ENCODE data around the gene HCFC1.

The HCFC1 gene

DNA sequence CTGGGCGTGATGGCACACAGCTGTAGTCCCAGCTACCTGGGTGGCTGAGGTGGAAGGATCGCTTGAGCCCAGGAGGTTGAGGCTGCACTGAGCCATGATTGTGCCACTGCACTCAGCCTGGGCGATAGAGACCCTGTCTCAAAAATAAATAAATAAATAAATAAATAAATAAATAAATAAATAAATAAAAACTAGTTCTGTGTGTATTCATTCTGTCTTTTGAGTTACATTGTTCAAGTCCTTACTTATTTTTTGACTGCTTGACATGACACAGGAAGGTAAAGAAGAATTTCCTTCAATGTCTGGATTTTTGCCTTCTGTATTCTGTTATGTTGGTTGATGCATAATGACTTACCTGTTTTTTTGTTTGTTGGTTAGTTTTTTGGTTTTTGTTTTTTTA lies 34.6 kb downstream of the HCFC1 start:
- no peak for DNase-seq

DNA sequence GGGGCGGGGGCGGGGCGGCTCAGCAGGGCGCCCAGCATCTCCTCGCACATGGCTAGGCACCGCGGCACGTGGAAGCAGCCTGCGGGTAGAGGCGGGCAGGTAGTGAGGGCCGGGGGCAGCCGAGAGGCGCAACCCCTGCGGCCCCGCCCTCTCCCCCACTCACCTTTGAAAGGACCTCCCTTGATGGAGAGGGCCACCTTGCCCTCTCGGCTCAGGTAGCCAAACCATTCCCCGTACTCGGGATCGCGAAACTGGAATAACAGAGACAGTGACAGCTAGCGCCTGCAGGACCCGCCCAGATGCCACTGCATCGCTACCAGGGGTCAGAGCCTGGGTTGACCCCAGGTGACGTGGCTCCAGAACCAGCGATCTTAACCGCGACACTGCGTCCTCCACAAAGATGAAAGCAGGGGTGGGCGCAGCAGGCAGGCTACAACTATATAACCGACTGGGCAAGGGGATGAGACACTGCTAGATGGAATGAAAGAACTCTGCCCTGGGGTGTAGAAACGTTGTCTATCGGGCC lies 36.2 kb downstream of the HCFC1 start:
- no peak for DNase-seq

DNA sequence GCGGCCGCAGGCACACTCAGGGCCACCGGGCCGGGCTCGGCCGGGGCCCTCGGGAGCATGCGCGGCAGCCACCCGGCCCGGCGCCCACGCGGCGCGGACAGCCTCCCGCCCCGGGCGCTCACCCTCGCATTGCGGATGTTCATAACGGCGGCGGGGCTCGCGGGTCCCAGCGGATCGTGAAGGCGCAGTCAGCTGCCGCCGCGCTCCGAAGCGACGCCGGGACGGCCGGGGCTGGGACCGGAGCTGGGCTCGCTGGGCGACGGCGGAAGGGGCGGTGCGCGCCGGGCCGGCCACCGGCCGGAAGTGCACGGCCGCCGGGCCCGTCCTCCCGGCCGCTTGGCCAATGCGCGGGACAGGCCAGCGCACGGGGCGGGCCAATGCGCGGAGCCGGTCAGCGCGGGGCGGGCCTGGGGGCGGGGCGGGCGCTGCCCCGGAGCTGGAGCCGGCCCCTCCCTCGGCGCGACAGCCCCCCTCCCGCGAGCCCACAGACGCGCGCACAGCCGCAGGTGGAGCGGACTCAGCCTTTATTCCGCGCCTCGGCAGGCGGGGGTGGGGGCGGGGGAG lies 36.8 kb downstream of the HCFC1 start, which contains the start of gene NAA10:
TSS of gene NAA10 (minus strand) at position 276 of the 564 bp plus-strand sequence. CDS start at position 143, 133 bp downstream.
- peak; percentile 62 for DNase-seq

DNA sequence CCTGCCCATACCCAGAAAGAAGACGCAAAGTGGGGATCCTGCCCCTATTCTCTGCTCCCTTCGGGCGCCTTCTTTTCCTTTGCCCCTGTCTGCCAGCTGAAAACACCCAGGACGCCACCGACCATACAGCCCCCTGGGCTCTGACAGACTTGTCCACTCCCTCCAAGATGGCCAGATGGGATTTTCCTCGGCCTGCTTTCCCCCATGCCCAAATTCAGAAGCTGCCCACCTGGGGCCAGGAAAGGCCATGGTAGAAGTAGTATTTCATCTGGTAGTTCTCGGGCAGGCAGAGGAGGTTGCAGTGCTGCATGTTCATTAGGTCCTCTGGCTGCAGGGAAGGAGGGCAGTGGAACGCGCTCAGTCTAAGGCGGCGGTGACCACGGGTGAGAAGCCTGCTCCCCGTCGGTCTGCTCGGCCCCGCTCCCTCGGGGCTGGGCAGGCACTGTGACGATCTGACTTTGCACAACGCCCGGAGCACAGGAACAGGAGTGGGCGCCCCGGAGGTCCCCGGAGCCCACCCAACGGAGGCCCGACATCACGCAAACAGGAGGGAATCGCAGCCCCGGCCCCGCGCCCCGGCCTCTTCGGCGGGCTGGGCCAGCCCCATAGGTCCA lies 37.4 kb downstream of the HCFC1 start:
- DNase-seq: no peak

DNA sequence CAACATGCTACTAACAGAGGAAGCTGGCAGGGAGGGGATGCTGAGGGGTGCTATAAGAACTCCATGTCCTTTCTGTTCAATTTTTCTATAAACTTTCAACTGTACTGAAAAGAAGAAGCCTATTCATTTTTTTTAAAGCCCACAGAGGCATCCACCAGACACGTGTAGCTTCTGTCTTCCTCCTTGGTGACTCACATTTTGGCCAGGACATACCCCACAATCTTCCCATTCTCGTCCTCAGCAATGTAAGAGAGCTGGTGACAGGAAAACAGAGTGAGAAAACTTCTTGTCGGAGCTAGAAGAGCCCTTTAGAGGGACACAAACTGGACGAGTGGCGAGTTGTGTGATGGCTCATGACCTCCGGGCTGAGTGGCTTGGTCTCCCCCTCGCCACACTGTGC lies 37.9 kb downstream of the HCFC1 start:
- no peak for DNase-seq

DNA sequence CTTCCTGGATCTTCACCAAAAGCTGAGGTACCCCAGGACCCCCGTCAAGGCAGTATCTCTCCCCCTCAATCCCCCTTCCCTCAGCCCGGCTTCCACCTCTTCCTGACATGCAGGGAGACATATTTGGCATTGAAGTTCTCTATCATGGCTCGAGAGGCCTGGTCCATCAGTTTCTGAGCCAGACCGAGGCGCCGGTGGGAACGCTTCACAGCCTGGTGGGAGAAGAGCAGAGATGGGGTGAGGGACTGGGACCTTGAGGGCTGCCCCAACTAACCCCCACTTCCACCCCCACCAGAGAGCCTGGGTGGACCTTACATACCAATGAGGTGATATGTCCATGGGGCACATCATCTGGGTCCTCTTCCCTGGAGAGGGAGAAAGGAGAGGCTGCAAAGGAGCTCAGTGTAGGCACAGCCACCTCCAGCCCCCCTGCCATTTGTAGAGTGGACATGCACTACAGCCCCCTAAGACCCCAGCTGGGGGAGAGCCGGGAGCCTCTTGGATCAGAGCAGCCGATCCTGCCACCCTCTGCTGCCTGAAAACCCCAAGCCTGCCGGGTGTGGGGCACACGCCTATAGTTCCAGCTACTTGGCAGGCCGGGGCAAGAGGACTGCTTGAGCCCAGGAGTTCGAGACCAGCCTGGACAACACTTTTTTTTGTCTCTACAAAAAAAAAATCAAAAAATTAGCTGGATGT lies 39.2 kb downstream of the HCFC1 start:
- no peak for DNase-seq

DNA sequence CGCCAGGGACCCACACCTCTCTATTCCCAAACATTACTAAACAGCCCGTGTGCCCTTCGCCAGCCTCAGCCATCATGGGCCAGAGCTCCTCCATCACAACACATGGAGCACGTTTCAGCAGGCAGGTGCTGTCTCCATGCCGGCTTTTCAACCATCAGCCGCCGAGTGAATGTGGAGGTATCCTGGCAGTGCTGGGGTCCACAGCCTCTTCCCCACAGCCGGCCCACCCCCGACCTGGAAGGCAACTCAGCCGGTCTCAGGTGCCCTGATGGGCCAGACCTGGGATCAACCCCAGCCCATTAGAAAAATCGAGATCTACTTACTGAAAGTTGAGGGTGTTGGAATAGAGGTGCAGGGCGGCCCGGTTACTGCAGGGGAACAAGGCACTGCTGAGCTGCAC lies 39.9 kb downstream of the HCFC1 start:
- DNase-seq: no peak

DNA sequence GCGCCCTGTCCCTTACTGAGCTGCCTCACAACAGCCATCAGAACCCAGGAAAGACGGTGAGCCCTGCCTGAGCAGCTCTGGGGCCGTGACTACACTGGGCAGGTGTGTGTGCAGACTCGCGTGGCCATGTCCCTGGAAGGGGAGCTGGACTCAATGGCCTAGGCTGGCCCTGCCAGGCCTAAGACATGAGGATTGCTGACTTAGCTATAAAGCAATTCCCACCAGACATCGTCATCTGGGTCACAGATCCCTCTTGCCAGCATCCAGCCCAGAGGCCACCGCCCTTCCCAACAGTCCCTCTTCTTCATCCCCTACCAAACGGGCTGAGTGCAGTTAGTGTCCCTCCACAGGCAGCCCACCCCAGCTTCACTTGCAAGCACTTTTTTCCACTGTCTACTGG lies 40.5 kb downstream of the HCFC1 start:
- no peak for DNase-seq

DNA sequence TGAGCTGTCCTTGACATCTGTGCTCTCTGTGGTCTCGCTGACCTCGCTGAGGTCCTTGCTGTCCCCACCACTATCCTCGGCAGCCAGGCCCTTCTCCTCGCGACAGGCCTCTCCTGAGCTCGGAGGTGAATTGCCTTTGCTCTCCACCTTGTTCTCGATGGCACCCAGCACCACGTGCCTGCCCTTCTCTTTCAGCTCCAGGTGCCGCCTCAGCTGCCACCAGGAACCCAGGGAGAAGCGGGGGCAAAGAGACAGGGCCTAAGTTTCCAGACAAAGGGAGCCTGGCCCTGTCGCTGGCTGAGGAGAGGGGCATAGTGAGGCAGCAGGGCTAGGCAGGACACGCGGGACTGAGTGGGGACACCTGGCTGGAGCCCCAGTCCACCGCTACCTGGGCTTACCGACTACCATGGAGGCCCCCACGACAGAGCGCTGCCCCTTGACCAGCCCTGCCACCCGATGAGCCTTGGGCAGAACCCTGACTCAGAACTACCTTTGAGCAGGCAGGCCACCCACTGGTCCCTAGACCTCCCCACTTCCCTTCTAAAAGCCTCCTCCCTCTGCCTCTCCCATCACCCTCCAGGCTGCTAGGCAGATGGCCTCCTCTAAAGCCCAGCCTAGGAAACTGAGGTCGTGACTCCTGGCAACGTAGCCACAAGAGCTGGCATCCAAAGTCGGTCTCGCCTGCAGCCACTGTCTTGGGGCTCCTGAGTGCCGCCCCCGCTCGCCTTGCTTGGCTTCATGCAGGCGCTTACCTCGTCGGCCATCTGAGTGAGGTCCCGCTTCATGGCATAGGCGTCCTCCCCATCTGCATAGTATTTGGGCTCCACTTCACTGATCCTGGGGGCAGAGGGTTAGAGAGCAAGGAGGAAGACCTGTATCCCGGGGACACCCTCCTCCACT lies 41.4 kb downstream of the HCFC1 start:
- DNase-seq: no peak

DNA sequence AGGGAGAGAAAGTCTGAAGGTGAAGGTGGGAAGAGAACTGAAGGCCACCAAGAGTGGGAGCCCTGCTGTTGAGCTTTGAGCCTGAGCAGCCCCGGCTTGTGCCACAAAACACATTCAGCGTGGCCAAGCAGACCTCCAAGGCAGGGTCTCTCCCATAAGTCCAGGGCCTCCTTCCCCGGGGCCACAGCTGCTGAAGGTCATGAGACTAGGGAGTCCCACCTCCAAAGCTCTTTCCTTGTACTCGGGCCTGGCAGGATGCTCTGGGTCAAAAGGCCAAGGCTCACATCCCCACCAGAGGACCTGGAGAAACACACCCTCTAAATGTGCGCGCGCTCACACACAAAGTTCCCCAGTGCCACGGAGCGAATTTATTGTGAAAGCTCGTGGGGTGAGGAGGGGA lies 42.0 kb downstream of the HCFC1 start:
- no peak for DNase-seq

DNA sequence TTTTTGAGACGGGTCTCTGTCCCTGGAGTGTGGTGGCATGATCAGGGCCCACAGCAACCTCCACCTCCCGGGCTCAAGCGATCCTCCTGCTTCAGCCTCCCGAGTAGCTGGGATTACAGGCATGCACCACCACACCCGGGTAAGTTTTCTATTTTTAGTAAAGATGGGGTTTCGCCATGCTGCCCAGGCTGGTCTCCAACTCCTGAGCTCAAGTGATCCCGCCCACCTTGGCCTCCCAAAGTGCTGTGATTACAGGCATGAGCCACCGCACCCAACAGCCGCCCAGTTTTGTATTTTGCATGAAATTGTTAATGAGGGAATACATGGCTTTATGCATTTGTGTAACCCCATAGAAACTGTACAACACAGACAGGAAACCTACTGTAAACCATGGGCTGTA lies 42.8 kb downstream of the HCFC1 start:
- no peak for DNase-seq

DNA sequence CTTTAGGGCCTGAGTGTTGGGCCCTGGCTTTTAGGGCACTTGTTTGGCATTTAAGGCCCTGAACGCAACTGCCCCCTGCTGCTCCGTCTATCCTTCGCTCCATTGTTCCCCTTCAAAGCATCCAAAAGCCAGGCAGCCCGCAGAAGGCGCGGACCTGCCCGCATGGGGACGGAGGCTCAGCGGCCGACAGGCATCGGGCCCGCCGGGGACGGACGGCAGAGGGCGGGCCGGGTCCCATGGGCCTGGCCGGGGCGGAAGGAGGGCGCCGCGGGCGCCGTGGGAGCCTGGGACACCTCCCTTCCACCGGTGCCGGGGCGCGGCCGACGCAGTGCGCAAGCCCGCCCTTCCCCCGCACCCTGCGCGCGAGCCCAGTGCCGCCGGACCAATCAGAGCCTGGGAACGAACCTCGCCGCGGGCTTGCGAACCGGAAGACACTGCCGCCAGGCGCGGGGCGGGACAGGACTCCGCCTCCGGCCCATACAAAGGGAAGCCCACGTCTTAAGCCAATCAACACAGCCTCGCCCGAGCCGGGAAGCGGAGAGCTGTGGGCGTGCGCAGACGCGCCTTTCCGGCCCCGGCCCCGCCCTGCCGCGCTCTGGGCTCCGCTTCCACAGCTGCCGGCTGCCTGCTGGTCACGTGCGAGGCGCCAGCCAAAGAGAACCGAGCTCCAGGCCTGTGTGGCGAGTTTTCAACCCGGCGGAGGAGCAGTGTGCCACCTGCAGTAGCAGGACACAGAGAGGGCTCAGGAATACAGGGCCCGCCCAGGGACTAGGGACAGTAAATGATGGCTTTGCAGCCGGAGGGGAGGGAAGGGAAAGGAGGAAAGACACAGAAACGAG lies 43.5 kb downstream of the HCFC1 start:
- peak; percentile 95 for DNase-seq

DNA sequence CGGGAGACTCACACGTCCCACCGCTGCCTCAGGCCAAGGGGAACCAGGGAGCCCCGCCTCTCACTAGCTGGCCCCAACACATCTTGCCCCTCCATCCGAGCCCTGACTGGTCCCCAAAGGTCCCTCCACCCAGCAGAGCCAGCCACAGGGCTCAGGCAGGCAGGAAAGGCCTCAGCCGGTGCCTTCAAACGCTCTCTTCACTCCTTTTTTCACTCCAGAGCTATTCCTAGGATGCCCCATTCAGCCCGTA lies 44.0 kb downstream of the HCFC1 start:
- no peak for DNase-seq

DNA sequence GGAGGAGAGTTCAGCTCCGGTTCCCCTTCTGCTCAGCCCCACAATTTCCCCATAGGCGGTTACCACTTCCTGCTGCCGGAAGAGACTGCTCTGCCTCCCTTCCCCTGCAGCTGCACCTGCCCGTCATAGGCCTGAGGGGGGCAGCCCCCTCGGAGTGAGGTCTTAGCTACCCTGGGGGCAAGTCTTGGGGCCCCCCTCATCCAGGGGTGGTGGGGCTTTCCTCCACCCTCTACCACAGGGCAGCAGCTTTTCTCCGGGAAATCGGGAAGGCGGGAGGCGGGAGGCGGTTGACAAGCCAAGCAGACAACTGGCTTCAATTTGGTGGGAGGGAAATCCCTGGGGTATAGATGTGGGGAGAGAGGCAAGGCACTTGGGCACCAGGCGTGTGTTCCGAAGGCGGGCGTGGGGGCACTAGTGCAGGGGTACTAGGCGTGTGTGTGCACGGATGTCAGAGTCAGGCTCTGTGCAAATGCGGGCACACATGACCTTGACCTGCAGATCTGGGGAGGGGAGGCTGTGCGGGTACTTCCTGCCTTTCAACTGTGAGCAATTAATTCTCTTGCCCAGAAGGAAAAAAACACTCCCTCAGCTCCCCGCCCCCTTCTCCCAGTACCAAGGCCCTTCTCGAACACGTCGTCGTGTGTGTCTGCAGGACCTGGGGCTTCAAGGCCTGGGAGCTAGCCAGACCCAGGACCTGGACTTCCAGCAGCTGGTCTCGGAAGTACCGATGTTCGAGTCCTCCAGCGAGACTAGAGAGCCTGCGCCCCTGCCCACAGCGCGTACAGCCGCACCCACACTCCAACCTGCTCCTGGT lies 44.6 kb downstream of the HCFC1 start:
- peak; percentile 75 for DNase-seq

DNA sequence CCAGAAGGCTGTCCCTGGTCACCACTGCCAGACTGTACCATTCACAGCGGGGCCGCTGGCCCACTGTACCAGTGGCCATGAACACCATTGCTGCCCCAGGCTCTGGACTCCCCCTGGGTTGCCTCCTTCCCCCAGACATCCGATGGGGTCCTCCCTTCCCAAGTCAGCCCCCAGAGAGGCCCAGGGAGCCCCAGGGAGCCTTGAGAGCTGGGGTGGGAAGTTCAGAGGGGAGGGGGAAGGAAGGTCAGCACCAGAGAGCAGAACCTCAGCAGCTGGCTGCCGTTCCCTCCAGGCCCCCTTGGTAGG lies 45.1 kb downstream of the HCFC1 start:
- no peak for DNase-seq

DNA sequence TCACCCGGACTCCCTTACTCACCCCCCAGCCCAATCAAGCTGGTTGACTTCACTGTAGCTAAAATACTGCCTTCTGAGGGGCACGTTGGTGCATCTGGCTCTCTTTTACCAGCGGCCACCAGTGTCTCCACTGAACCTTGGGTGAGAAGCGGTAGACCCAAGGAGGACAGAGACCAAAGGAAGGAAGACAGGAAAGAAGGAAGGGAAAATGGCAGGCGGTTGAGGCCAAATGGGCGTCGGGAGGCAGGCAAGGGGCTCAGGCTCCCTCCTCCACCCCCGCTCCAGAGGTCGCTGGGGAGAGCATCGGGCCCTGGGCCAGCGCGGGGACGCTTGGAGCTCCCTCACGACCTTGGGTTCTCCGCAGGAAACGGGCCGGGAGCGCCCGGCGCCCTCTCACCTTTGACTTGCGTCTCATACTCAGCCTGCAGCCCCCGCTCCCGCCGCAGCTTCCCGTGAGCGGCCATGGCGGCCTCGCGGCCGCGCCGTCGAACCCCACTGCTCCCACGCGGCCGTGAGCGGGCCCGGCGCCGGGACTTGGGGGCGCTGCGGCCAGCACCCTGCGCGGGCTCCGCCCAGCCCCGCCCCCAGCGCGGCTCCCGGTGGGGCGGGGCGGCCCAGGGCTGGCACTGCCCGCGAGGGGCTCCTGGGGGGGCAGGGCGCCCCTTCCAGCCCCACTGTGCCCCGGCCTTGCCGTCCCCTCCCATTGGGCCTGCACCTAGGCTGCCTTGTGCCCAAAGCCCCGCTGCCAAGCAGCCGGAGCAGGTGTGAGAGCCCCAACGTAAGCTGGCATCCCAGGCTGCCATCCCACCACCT lies 45.7 kb downstream of the HCFC1 start, which contains the start of gene ARHGAP4:
TSS of gene ARHGAP4 (minus strand) at position 526 of the 813 bp plus-strand sequence. CDS start at position 464, 62 bp downstream.
- peak; percentile 62 for DNase-seq

DNA sequence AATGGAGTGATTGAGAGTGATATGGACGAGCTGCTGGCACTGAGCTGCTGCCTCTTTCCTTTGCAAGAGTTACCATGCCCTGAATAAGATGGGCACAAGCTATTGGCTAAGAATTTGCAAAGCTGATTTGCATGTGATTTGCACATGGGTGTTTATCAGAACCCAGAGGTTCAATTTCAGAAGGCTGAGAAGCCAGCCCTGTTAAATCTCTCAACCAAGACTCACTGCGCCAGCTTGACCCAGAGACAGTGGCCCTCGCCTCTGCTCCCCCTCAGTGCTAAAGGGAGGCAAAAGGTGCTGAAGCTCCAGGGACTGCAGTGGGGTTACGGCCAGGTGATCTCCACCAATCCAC lies 46.3 kb downstream of the HCFC1 start:
- DNase-seq: no peak

DNA sequence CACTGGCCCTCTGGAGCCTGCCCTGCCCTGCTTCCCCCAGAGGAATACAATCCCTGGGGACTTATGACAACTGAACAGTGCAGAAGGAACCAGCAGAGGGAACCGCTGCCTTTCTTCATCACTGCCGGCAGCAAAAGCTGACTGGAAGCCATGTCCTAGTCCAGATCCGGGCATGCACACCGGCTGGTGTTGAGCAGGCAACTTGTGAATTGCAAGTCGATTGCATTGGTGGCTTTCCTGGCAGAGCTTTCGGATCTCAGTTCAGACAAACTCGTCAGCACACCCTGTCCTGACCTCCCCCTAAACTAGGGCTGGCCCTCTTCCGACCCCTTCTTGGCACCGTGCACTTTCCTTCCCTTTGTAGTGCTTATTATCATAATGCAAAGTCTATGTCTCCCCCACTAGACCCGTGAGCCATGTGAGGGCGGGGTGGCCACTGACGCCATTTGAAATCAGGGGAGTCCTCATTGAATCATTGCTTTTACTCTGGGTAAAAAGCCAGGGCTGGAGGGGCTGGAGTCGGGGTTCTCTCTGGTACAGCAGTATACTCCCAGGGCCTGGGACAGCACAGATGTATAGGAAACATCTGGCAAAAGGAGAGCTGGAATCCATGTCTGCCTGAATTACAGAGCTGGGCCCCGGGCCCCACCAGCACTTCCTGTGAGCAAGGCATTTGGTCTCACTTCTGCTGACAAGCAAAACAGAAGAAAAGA lies 47.3 kb downstream of the HCFC1 start:
- DNase-seq: peak; percentile 55

DNA sequence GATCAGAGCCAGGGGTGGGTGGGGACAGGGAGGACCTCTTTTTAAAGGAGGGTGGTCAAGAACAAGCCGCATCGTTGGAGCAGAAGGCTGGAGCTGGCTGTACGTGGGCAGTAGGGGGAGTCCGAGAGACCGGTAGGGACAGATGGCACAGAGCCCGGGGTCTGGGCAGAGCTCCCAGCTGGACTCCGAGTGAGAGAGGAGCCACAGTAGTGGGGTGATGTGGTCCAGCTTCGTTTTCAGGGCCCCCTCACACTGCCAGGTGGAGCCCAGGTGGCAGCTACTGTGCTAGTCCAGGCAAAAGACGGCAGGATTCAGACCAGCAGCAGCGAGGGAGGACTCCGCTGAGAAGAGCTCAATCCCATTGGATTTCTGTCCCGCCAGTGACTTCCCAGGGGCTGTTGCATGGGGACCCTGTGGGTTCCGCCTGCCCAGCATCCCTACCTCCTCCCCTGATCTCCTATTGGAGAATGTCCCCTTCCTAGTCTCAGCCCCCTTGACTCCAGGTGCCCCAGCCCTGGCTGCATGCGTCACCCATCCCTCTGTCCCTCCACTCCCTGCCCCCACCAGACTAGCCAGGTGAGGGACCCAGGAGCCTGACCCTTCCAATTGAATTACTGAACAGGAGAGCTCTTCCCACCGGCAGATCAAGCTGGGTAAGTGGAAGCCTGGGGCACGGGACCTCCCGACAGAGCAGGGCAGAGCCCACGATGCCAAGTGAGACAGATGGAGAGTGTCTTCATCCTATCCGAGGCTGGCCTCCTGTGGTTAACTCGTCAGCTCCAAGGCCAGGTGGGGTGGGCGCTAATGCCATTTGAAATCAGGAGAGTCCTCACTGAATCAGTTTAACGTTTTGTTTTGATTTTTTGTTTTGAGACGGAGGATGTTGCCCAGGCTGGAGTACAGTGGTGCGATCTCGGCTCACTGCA lies 48.4 kb downstream of the HCFC1 start:
- DNase-seq: no peak

Measured in activated T-cell treated with anti-CD3 and anti-CD28 coated beads, Interleukin-2, amount 50 U/mL, for 1 hour (primary cell).